GM18505 (cell line): Measurements from ENCODE around the gene IKBKE.

Experiments
- ATAC-seq: cut with Tn5 transposase; IDR thresholded peaks from one replicate; pipeline ENCODE4 v1.9.1; 2021; ENCODE audit not compliant: unreplicated experiment
- POLR2A ChIP-seq: IDR thresholded peaks from 4 replicates; pipeline ENCODE4 v1.6.1; 2011; ENCODE audit warnings: borderline replicate concordance; ENCODE audit not compliant: insufficient read depth, insufficient read length; ENCODE audit errors: extremely low read depth

The IKBKE gene

GRCh38 chr1:206459703-206460102 lies 10.6 kb upstream of the IKBKE start:
- ATAC-seq: no peak
- TF ChIP-seq POLR2A: no peak

- no peak for TF ChIP-seq POLR2A
- no peak for ATAC-seq
Measured at GRCh38 chr1:206460836-206461426, 9.3 kb upstream of the IKBKE start.

- no peak for ATAC-seq
- TF ChIP-seq POLR2A: no peak
Measured at GRCh38 chr1:206461602-206462455, 8.4 kb upstream of the IKBKE start.

- ATAC-seq: no peak
Measured at GRCh38 chr1:206463137-206463536, 7.1 kb upstream of the IKBKE start.

GRCh38 chr1:206463911-206464310 lies 6.4 kb upstream of the IKBKE start:
- TF ChIP-seq POLR2A: no peak
- ATAC-seq: no peak

More at GRCh38 chr1:206463137-206463536, 7.1 kb upstream of the IKBKE start:
- TF ChIP-seq POLR2A: no peak

- no peak for TF ChIP-seq POLR2A
- ATAC-seq: no peak
Measured at GRCh38 chr1:206464456-206464964, 5.8 kb upstream of the IKBKE start.

- no peak for ATAC-seq
- no peak for TF ChIP-seq POLR2A
Measured at GRCh38 chr1:206465951-206466350, 4.3 kb upstream of the IKBKE start.

- no peak for TF ChIP-seq POLR2A
- no peak for ATAC-seq
Measured at GRCh38 chr1:206466840-206467649, 3.2 kb upstream of the IKBKE start.

GRCh38 chr1:206467915-206468314 lies 2.4 kb upstream of the IKBKE start:
- no peak for TF ChIP-seq POLR2A
- no peak for ATAC-seq

GRCh38 chr1:206468571-206468970 lies 1.7 kb upstream of the IKBKE start:
- ATAC-seq: no peak

GRCh38 chr1:206469411-206469932 lies 804 bp upstream of the IKBKE start:
- peak; percentile 33 for TF ChIP-seq POLR2A
- no peak for ATAC-seq

More at GRCh38 chr1:206468571-206468970, 1.7 kb upstream of the IKBKE start:
- no peak for TF ChIP-seq POLR2A

- peak; percentile 74 for TF ChIP-seq POLR2A
- peak; percentile 38 for ATAC-seq
Measured at GRCh38 chr1:206470692-206471414, 577 bp downstream of the IKBKE start.
